ENCODE results near the gene CRAT.

CRAT gene

GRCh38 chr9:129076640-129077037, 34.0 kb downstream of the CRAT start:
- TF ChIP-seq CTCF (conservative IDR thresholded peaks at IDR 0.05; ENCODE audit: low read depth, low read length), result no peak
- DNase-seq (ENCODE audit: low read depth), result no peak
- H3K4me3 ChIP-seq (ENCODE audit: low read length), result no peak overlapping the region

DNA sequence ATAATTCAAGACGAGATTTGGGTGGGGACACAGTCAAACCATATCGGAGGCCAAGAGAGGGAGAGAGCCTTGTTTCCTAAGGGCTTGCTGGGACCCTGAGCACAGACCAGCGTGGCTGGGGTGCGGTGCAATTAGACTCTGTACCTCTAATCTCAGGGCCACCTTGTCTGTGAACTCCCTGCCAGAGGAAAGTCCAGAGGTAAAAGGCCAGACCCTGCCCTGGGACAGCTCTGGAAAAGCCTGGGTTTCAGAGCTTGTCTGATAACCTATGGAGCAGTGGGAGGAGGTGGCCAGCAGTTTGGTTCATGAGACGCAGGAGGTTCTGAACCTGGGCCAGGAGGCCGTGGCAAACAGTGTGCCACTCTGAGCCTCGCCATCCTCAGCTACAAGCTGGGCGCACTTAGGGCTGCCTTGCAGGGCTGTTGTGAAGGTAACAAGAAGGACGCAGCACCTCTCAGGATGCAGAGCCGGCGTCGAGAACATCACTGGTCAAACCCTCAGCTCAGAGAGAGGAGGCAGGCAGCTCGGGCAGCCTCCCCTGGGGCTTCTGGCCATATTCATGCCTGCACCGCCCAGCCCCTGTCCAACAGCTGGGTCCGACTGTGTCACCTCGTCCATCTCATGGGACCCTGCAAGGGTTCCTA, 34.5 kb downstream of the CRAT start:
- TF ChIP-seq CTCF (conservative IDR thresholded peaks at IDR 0.05; ENCODE audit: low read depth, low read length), result no peak
- no peak overlapping the region for H3K4me3 ChIP-seq (ENCODE audit: low read length)
- no peak for DNase-seq (ENCODE audit: low read depth)

DNA sequence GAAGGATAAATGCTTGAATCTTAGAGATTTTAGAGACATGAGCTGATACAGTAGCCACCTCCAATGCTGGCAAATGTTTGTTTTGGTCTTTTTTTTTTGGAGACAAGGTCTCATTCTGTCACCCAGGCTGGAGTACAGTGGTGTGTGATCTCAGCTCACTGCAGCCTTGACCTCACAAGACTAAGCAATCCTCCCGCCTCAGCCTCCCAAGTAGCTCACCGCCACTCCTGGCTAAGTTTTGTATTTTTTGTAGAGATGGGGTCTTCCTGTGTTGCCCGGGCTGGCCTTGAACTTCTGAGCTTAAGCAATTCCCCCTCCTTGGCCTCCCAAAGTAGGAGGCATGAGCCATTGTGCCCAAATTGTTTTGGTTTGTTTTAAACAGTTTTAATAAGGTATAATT, 36.5 kb downstream of the CRAT start:
- no peak for TF ChIP-seq CTCF (conservative IDR thresholded peaks at IDR 0.05; ENCODE audit: low read depth, low read length)
- no peak for DNase-seq (ENCODE audit: low read depth)

DNA sequence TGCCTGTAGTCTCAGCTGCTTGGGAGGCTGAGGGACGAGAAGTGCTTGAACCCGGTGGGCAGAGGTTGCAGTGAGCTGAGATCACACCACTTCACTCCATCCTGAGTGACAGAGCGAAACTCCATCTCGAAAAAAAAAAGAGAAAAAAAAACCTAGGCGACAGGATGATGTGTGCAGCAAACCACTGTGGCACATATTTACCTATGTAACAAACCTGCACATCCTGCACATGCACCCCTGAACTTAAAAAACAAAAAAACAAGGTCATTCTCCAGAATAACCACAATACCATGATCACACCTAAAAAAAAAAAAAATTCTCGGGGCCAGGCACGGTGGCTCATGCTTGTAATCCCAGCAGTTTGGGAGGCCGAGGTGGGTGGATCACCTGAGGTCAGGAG, 37.2 kb downstream of the CRAT start:
- no peak for DNase-seq (ENCODE audit: low read depth)
- TF ChIP-seq CTCF (conservative IDR thresholded peaks at IDR 0.05; ENCODE audit: low read depth, low read length), result no peak

More for the DNA sequence above, 36.5 kb downstream of the CRAT start:
- H3K4me3 ChIP-seq (ENCODE audit: low read length), result no peak overlapping the region

DNA sequence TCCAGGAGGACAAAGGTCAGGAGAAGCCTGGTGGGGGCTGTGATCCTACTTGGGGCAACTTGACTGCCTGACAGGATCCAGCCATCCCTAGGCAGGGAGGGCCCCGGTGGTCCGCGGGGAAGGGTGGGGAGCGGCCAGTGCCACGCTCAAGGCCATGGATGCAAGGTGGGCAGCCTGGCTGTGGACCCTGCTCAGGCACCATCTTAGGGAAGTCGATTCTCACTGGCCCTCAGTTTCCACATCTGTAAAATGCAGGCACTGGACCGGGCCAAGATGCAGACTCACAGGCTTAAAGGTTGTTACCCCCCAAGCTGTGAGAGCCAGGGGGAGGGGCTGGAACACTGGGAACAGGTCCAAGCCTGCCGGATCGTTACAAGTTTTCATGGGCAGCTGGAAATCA, 38.4 kb downstream of the CRAT start:
- DNase-seq (ENCODE audit: low read depth), result no peak
- TF ChIP-seq CTCF (conservative IDR thresholded peaks at IDR 0.05; ENCODE audit: low read depth, low read length), result no peak
- H3K4me3 ChIP-seq (ENCODE audit: low read length), result no peak overlapping the region

More for the DNA sequence above, 37.2 kb downstream of the CRAT start:
- no peak overlapping the region for H3K4me3 ChIP-seq (ENCODE audit: low read length)

DNA sequence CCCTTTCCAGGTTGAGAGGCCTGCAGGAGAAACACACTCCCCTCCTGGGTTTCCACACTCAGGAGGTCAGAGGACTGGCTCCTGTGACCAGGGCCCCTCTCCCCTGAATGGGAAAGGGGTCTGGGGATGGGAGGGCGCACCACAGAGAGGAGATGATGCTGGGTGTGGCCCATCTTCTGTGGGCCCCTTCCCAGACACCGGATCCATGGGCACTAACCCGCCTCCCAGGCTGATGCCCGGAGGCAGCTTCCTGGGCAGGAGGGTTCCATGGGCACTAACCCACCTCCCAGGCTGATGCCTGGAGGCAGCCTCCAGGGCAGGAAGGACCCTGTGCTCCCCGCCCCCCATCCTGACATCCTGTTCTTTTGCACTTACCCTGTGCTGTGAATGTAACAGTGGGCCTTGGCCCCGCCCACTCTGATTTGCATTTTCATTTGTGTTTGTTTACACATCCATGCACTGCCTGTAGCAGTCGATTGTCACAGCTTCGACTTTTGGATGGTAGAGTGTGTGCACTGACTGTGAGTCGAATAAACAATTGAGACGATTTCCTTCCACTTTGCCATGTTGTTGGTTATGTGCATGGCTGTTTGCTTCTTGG, 39.0 kb downstream of the CRAT start:
- H3K4me3 ChIP-seq (ENCODE audit: low read length), result no peak overlapping the region
- TF ChIP-seq CTCF (conservative IDR thresholded peaks at IDR 0.05; ENCODE audit: low read depth, low read length), result no peak
- no peak for DNase-seq (ENCODE audit: low read depth)
